A673 (cell line): ENCODE measurements around the gene USP3. TPM values are rescaled to one million over a fixed set of nuclear protein-coding genes. Genes with fewer than 3 reads are reported as not detected.
"Not testable (repeated sequence)": the region's sequence is repeated elsewhere in the genome, so short reads cannot be mapped to it uniquely, and the experiment has no call there.

ENCODE experiments used
- BruUV-seq: library from RNA; stranded (reverse); fragments of 400-500 nt; replicated peaks from 2 replicates; lab custom pipeline; 2021; lab: Mats Ljungman, UMichigan
- CTCF ChIA-PET: fragments of 300-600 bp; sonication (Branson Sonifier 250); formaldehyde crosslinking; loops from one replicate; lab custom pipeline; 2022; ENCODE audit warnings: antibody characterized with exemption; lab: Charles Lee
- POLR2A ChIA-PET: fragments of 300-600 bp; sonication (Branson Sonifier 250); formaldehyde crosslinking; loops from one replicate; lab custom pipeline; 2022; ENCODE audit warnings: antibody characterized with exemption; ENCODE audit not compliant: low non-redundant PET; lab: Charles Lee
- DNase-seq: peaks from one replicate; pipeline ENCODE4 v3.0.0-alpha.2; 2015; ENCODE audit warnings: low spot score
- H3K27ac ChIP-seq: fragments of 200-600 bp; sonication (generic); 2 replicates; pipeline ENCODE4 v1.5.1; 2016; ENCODE audit warnings: mixed run types, low read depth, mild to moderate bottlenecking, mixed read lengths, antibody characterized with exemption, low read length; ENCODE audit not compliant: poor library complexity, severe bottlenecking
- H3K27me3 ChIP-seq: fragments of 200-600 bp; sonication (generic); replicated peaks from 2 replicates; pipeline ENCODE4 v1.6.1; 2017; ENCODE audit warnings: mixed run types, low read depth, mild to moderate bottlenecking, mixed read lengths, antibody characterized with exemption, low read length; ENCODE audit not compliant: insufficient read depth, poor library complexity
- H3K36me3 ChIP-seq: fragments of 200-600 bp; sonication (generic); 2 replicates; pipeline ENCODE4 v1.6.1; 2016; ENCODE audit warnings: mixed run types, mild to moderate bottlenecking, mixed read lengths, antibody characterized with exemption, low read length; ENCODE audit not compliant: insufficient read depth, poor library complexity, severe bottlenecking
- H3K4me1 ChIP-seq: fragments of 200-600 bp; sonication (generic); 2 replicates; pipeline ENCODE4 v1.6.1; 2017; ENCODE audit warnings: mixed run types, mild to moderate bottlenecking, mixed read lengths, antibody characterized with exemption, low read length; ENCODE audit not compliant: insufficient read depth, poor library complexity, severe bottlenecking
- H3K4me3 ChIP-seq: fragments of 200-600 bp; sonication (generic); 2 replicates; pipeline ENCODE4 v1.5.1; 2016; ENCODE audit warnings: low read depth, mixed run types, mild to moderate bottlenecking, mixed read lengths, low read length; ENCODE audit not compliant: poor library complexity, severe bottlenecking
- H3K9me3 ChIP-seq: fragments of 200-600 bp; sonication (generic); 2 replicates; pipeline ENCODE4 v1.6.1; 2016; ENCODE audit warnings: mixed run types, low read depth, mild to moderate bottlenecking, mixed read lengths, antibody characterized with exemption, low read length; ENCODE audit not compliant: poor library complexity, severe bottlenecking
- CTCF ChIP-seq: fragments of 300-800, 200-600 bp; sonication (generic); conservative IDR thresholded peaks from 2 replicates; pipeline ENCODE4 v1.5.1; 2017; ENCODE audit warnings: low read depth, mild to moderate bottlenecking, antibody characterized with exemption, low read length, moderate library complexity, mixed read lengths
- EZH2 ChIP-seq: fragments of 200-600 bp; sonication (generic); IDR thresholded peaks from 2 replicates; pipeline ENCODE4 v1.6.1; 2017; ENCODE audit warnings: borderline replicate concordance, low read depth, mild to moderate bottlenecking, mixed read lengths, antibody characterized with exemption, low read length; ENCODE audit not compliant: poor library complexity, severe bottlenecking
- intact Hi-C: fragments of 100-400 bp; cut with micrococcal nuclease; formaldehyde crosslinking; loops from one replicate; pipeline ENCODE4 v1.10.0; 2022; ENCODE audit not compliant: unreplicated experiment
- total RNA-seq: library from RNA; stranded (reverse); gene quantifications from 2 replicates; pipeline ENCODE4 v1.2.3, GENCODE V29; 2021

Gene USP3
- total RNA-seq, 1 experiment from 2014 or later, result 65.3 TPM

GRCh38 chr15:63615935-63616334 is 111.5 kb downstream of the USP3 start:
- H3K9me3 ChIP-seq, result no peaks in the 10 kb centered on the region
- POLR2A ChIA-PET, result no interaction called here
- CTCF ChIA-PET, result no interaction called here

GRCh38 chr15:63617147-63617546 is 112.8 kb downstream of the USP3 start:
- intact Hi-C loops, H3K4me1 ChIP-seq, H3K4me3 ChIP-seq, H3K27ac ChIP-seq, H3K36me3 ChIP-seq, DNase-seq, POLR2A ChIA-PET, H3K9me3 ChIP-seq, H3K27me3 ChIP-seq, CTCF ChIA-PET, BruUV-seq: not testable (repeated sequence)

More at GRCh38 chr15:63615935-63616334, 111.5 kb downstream of the USP3 start:
- BruUV-seq, result no TSS peak
- intact Hi-C loops, result no loop called here
- Histone ChIP-seq H3K27me3 (no peaks in the 10 kb centered on the region), H3K4me1 (peaks cover 11% of the 10 kb centered on the region), H3K36me3 (no peaks in the 10 kb centered on the region), H3K27ac (no peak overlapping the region), H3K4me3 (no peak overlapping the region)
- no peak for TF ChIP-seq CTCF
- TF ChIP-seq EZH2, result no peak
- no peak for DNase-seq

- H3K36me3 ChIP-seq, H3K27ac ChIP-seq, H3K27me3 ChIP-seq, DNase-seq, H3K9me3 ChIP-seq, POLR2A ChIA-PET, BruUV-seq, H3K4me1 ChIP-seq, CTCF ChIA-PET, H3K4me3 ChIP-seq, intact Hi-C loops: not testable (repeated sequence)
Measured at GRCh38 chr15:63617627-63618026, 113.2 kb downstream of the USP3 start.

- POLR2A ChIA-PET, result not testable (repeated sequence)
Measured at GRCh38 chr15:63620760-63621159, 116.4 kb downstream of the USP3 start.

More at GRCh38 chr15:63620760-63621159, 116.4 kb downstream of the USP3 start:
- H3K9me3 ChIP-seq, H3K27me3 ChIP-seq, CTCF ChIA-PET, H3K27ac ChIP-seq, H3K4me3 ChIP-seq, BruUV-seq, DNase-seq, H3K4me1 ChIP-seq, intact Hi-C loops: not testable (repeated sequence)
- peaks cover 23% of the 10 kb centered on the region for H3K36me3 ChIP-seq
